Transverse colon (tissue), 4 donors: ENCODE data around the gene KCNH2. TPM values are rescaled to one million over a fixed set of nuclear protein-coding genes. Genes with fewer than 3 reads are reported as not detected.

Source experiments
- DNase-seq: peaks from one replicate; pipeline ENCODE4 v3.0.0-alpha.2; 2019
- H3K27ac ChIP-seq, 4 donors: fragments of 200-600 bp; sonication (generic); 2 replicates each; pipeline ENCODE4 v1.5.1; 2016 to 2018; ENCODE audit warnings: inconsistent platforms in 4 of 4
- H3K27me3 ChIP-seq: fragments of 200-600 bp; sonication (generic); 2 replicates; pipeline ENCODE4 v1.5.1; 2017; ENCODE audit warnings: inconsistent platforms
- H3K36me3 ChIP-seq, 4 donors: fragments of 200-600 bp; sonication (generic); 2 replicates each; pipeline ENCODE4 v1.5.1; 2017 to 2019; ENCODE audit warnings: inconsistent platforms in 4 of 4
- H3K4me1 ChIP-seq, 4 donors: fragments of 200-600 bp; sonication (generic); 2 replicates each; pipeline ENCODE4 v1.5.1; 2017 to 2020; ENCODE audit warnings: inconsistent platforms in 4 of 4
- H3K4me3 ChIP-seq, 4 donors: fragments of 200-600 bp; sonication (generic); 1 replicate in 1 of 4; 2 replicates in 3 of 4; pipeline versions ENCODE4 v1.5.1 to v1.6.1; 2017 to 2019; ENCODE audit warnings: inconsistent platforms in 4 of 4
- H3K9me3 ChIP-seq, 2 donors: fragments of 200-600 bp; sonication (generic); 2 replicates each; pipeline ENCODE4 v1.5.1; 2017 to 2019; ENCODE audit warnings: inconsistent platforms in 2 of 2
- EP300 ChIP-seq: sonication (generic); formaldehyde crosslinking; IDR thresholded peaks from one replicate; pipeline ENCODE4 v1.6.1; 2017; ENCODE audit warnings: antibody characterized with exemption, low read depth
- POLR2A ChIP-seq: fragments of 450-650 bp; IDR thresholded peaks from one replicate; pipeline ENCODE4 v1.6.1; 2016; ENCODE audit warnings: antibody characterized with exemption, mild to moderate bottlenecking, moderate library complexity
- POLR2AphosphoS5 ChIP-seq, 3 donors: sonication (generic); formaldehyde crosslinking; IDR thresholded peaks; one replicate each; pipeline ENCODE4 v1.6.1; 2016; ENCODE audit warnings: antibody characterized with exemption in 3 of 3
- WGBS, 2 donors: methylation state at CpG; one replicate each; pipeline ENCODE4 v1.1.5; 2018; ENCODE audit warnings: low coverage in 1 of 2; 5-methylcytosine and 5-hydroxymethylcytosine counted together
- in situ Hi-C, 4 donors: fragments of 200-750 bp; cut with MboI; loops; one replicate each; pipeline versions ENCODE4 v1.15.0 to v1.15.1; 2017; ENCODE audit warnings: low sequenced_read_pairs in 3 of 4, low pct_ligation_motif_present in 1 of 4, low pct_unique_long_range_greater_than_20kb in 1 of 4
- intact Hi-C: fragments of 100-400 bp; cut with DNase I; formaldehyde crosslinking; loops from one replicate; pipeline ENCODE4 v1.15.1; 2023; ENCODE audit warnings: low total_unique reads
- total RNA-seq, 4 donors: library from RNA; depleted of rRNA; stranded (reverse); fragments of >200 nt; gene quantifications; one replicate each; pipeline ENCODE4 v1.1.0, GENCODE V29; 2016
- TF ChIP-seq, protein P1 (sequence below), 5 experiments: fragments of 200-600 bp in 3 of 5; fragments of 450-650 bp in 2 of 5; sonication (generic) in 3 of 5; IDR thresholded peaks; 1 replicate in 2 of 5; 2 replicates in 3 of 5; pipeline ENCODE4 v1.5.1; 2016 to 2017; ENCODE audit warnings: antibody characterized with exemption in 5 of 5, inconsistent platforms in 3 of 5, mild to moderate bottlenecking in 2 of 5, moderate library complexity in 1 of 5

KCNH2 gene
- total RNA-seq, 4 donors from 2014 or later, result 9.5 to 39.0 (median 19.3) TPM

DNA sequence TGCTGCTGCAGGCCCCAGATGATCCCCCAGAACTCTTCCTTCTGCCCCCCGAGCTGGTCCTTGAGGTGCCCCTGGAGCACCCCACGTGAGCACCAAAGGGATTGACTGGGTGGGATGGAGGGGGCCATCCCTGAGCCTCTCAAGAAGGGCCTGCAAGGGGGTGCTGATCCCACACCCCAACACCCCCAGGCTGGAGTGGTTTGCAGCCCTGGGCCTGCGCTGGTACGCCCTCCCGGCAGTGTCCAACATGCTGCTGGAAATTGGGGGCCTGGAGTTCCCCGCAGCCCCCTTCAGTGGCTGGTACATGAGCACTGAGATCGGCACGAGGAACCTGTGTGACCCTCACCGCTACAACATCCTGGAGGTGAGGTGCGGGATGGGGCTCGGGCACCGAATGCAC is 20.9 kb upstream of the KCNH2 start:
- no peak for DNase-seq
- 93% methylated on average over 10 of the region's 12 CpGs; no CpG with 5 or more reads in 1 of the 2 donors for WGBS, 2 donors
- in situ Hi-C loops (loop anchor here in 3 of 4 donors (25.0 kb wide), 3 partner anchors 112 to 562 kb away; no protein-coding TSS in a partner anchor), intact Hi-C loops (no loop called here)
- Histone ChIP-seq H3K9me3 (no peaks in the 10 kb centered on the region), H3K27me3 (peaks cover 7% of the 10 kb centered on the region), H3K36me3 (no peaks in the 10 kb centered on the region), H3K4me1 (peaks cover 0 to 9% (median 1%) of the 10 kb centered on the region in 4 donors), H3K4me3 (no peak overlapping the region), H3K27ac (no peak overlapping the region)
- TF ChIP-seq POLR2A, result no peak
- TF ChIP-seq, protein P1, sequence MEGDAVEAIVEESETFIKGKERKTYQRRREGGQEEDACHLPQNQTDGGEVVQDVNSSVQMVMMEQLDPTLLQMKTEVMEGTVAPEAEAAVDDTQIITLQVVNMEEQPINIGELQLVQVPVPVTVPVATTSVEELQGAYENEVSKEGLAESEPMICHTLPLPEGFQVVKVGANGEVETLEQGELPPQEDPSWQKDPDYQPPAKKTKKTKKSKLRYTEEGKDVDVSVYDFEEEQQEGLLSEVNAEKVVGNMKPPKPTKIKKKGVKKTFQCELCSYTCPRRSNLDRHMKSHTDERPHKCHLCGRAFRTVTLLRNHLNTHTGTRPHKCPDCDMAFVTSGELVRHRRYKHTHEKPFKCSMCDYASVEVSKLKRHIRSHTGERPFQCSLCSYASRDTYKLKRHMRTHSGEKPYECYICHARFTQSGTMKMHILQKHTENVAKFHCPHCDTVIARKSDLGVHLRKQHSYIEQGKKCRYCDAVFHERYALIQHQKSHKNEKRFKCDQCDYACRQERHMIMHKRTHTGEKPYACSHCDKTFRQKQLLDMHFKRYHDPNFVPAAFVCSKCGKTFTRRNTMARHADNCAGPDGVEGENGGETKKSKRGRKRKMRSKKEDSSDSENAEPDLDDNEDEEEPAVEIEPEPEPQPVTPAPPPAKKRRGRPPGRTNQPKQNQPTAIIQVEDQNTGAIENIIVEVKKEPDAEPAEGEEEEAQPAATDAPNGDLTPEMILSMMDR (IDR thresholded peaks at IDR 0.05), result no peak
- no peak for TF ChIP-seq EP300
- no peak for TF ChIP-seq POLR2AphosphoS5 (IDR thresholded peaks at IDR 0.05)

DNA sequence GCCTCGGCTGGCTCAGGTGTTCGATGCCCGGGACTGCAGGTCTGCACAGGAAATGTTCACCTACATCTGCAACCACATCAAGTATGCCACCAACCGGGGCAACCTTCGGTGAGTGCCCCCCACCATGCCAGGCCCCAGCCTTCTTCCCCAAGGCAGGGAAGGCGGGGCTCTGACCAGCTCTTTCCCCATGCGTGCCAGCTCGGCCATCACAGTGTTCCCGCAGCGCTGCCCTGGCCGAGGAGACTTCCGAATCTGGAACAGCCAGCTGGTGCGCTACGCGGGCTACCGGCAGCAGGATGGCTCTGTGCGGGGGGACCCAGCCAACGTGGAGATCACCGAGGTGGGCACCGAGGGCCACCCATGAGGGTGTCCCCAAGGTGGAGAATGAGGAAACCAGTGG is 20.2 kb upstream of the KCNH2 start:
- Histone ChIP-seq H3K36me3 (no peaks in the 10 kb centered on the region), H3K4me3 (no peak overlapping the region), H3K4me1 (peaks cover 0 to 6% (median 0%) of the 10 kb centered on the region in 4 donors), H3K27me3 (peaks cover 7% of the 10 kb centered on the region), H3K27ac (no peak overlapping the region), H3K9me3 (no peaks in the 10 kb centered on the region)
- TF ChIP-seq POLR2A (no peak), POLR2AphosphoS5 (IDR thresholded peaks at IDR 0.05) (no peak), EP300 (no peak)
- TF ChIP-seq, protein P1 (IDR thresholded peaks at IDR 0.05), result no peak
- 84% methylated on average over 19 of the region's 20 CpGs; no CpG with 5 or more reads in 1 of the 2 donors for WGBS, 2 donors
- intact Hi-C loops (no loop called here), in situ Hi-C loops (loop anchor here in 3 of 4 donors (25.0 kb wide), 3 partner anchors 111 to 561 kb away; no protein-coding TSS in a partner anchor)
- no peak for DNase-seq

DNA sequence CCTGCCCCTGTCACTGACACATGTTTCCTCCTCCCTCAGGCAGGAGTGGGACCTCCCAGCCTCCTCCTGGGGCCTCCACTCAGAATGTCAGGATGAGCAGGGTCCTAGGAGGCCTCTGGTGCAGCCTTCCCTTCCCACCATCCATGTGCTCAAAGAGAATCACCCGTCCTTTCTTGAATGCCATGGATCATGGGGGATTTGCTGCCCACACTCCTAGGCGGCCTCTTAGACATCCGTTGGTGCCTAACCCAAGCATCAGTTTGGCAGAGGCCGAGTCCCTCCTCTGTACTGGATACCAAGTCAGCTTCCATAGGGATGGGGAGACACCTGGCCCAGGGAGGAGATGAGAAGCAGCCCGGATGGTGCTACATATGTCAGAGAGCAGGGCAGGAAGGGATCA is 19.7 kb upstream of the KCNH2 start:
- no peak overlapping the region for H3K4me3 ChIP-seq
- peaks cover 7% of the 10 kb centered on the region for H3K27me3 ChIP-seq
- no peak overlapping the region for H3K27ac ChIP-seq
- in situ Hi-C loops (loop anchor here in 3 of 4 donors (25.0 kb wide), 3 partner anchors 111 to 561 kb away; no protein-coding TSS in a partner anchor), intact Hi-C loops (no loop called here)
- DNase-seq, result no peak
- no peaks in the 10 kb centered on the region for H3K9me3 ChIP-seq
- peaks cover 0 to 6% (median 0%) of the 10 kb centered on the region in 4 donors for H3K4me1 ChIP-seq
- 80 to 93% methylated on average over 3 to 5 of the region's 5 CpGs for WGBS, 2 donors
- H3K36me3 ChIP-seq, result no peaks in the 10 kb centered on the region
- TF ChIP-seq POLR2AphosphoS5 (IDR thresholded peaks at IDR 0.05), result no peak
- TF ChIP-seq EP300, result no peak
- TF ChIP-seq, protein P1 (IDR thresholded peaks at IDR 0.05), result no peak
- TF ChIP-seq POLR2A, result no peak

GRCh38 chr7:150997075-150997511 is 19.0 kb upstream of the KCNH2 start:
- in situ Hi-C loops, result loop anchor here in 3 of 4 donors (25.0 kb wide), 3 partner anchors 110 to 560 kb away; no protein-coding TSS in a partner anchor

More at GRCh38 chr7:150997075-150997511, 19.0 kb upstream of the KCNH2 start:
- no peak for DNase-seq
- Histone ChIP-seq H3K4me1 (peaks cover 0 to 6% (median 0%) of the 10 kb centered on the region in 4 donors), H3K27me3 (peaks cover 7% of the 10 kb centered on the region), H3K4me3 (no peak overlapping the region), H3K27ac (no peak overlapping the region), H3K9me3 (no peaks in the 10 kb centered on the region), H3K36me3 (no peaks in the 10 kb centered on the region)
- intact Hi-C loops, result no loop called here
- WGBS, 2 donors, result 85% methylated on average over 8 of the region's 8 CpGs; no CpG with 5 or more reads in 1 of the 2 donors
- TF ChIP-seq, protein P1 (IDR thresholded peaks at IDR 0.05), result no peak
- TF ChIP-seq POLR2A (no peak), EP300 (no peak), POLR2AphosphoS5 (IDR thresholded peaks at IDR 0.05) (no peak)
